ENCODE data around the gene TBX4.

The TBX4 gene

DNA sequence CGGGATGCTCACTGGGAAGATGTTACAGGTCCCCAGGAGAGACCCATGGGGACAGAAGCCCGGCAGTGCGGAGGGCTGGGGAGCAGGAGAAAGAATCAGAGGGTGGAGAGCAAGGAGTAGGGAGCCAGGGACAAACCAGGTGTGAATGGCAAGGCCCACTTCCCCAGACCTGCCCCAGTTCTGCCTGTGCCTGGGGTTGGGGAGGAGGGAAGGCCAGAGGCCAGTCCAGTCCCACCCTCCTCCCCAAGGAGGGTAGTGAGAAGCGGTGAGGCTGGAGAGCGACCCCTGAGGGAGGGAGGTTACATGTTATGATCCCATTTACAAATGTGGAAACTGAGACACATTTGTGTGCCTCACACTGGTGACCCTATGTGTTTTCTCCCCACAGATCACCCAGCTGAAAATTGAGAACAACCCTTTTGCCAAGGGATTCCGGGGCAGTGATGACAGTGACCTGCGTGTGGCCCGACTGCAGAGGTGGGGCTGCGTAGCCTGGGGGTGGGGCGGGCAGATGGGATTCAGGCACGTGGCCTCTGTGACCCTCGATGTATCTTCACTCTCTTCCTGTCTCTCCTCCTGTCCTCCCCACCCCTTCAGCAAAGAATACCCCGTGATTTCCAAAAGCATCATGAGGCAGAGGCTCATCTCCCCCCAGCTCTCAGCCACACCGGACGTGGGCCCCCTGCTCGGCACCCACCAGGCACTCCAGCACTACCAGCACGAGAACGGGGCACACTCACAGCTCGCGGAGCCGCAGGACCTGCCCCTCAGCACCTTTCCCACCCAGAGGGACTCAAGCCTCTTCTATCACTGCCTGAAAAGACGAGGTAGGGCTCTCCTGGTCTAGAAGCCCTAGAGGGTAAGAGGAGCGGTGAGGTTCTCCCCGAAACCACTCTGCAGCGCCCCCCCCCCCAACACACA, 27.5 kb downstream of the TBX4 start:
- H3K4me3 ChIP-seq (ENCODE audit: low read depth, low read length) = no peak overlapping the region
- H3K36me3 ChIP-seq = no peaks in the 10 kb centered on the region
- no peaks in the 10 kb centered on the region for H3K9me3 ChIP-seq (ENCODE audit: severe bottlenecking)
- no peak for DNase-seq
- H3K27ac ChIP-seq = no peak overlapping the region
- TF ChIP-seq, protein P1, sequence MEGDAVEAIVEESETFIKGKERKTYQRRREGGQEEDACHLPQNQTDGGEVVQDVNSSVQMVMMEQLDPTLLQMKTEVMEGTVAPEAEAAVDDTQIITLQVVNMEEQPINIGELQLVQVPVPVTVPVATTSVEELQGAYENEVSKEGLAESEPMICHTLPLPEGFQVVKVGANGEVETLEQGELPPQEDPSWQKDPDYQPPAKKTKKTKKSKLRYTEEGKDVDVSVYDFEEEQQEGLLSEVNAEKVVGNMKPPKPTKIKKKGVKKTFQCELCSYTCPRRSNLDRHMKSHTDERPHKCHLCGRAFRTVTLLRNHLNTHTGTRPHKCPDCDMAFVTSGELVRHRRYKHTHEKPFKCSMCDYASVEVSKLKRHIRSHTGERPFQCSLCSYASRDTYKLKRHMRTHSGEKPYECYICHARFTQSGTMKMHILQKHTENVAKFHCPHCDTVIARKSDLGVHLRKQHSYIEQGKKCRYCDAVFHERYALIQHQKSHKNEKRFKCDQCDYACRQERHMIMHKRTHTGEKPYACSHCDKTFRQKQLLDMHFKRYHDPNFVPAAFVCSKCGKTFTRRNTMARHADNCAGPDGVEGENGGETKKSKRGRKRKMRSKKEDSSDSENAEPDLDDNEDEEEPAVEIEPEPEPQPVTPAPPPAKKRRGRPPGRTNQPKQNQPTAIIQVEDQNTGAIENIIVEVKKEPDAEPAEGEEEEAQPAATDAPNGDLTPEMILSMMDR (IDR thresholded peaks at IDR 0.05; ENCODE audit: low read depth, low read length) = no peak
- no peaks in the 10 kb centered on the region for H3K27me3 ChIP-seq (ENCODE audit: insufficient read depth, low read depth, severe bottlenecking)

DNA sequence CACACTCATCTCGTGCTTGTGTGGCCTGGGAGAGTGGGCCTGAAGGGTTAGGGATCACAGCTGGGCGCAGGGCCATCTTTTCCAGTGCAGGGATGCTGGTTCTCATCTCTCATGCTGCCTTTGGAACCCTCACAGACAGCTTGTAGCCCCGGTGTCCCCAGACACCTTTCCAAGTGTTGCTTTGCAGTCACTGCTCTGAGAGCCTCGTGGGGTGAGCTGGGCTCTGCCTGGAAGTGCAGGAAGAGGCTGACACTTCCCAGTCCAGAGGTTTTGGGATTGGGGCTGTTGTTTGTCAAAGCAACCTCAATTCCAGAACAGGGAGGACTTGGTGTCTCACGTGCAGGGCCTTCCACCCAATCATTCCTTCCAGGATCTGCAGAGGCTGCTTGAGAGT, 28.2 kb downstream of the TBX4 start:
- Histone ChIP-seq H3K36me3 (no peaks in the 10 kb centered on the region), H3K27me3 (ENCODE audit: insufficient read depth, low read depth, severe bottlenecking) (no peaks in the 10 kb centered on the region), H3K27ac (no peak overlapping the region), H3K4me3 (ENCODE audit: low read depth, low read length) (no peak overlapping the region), H3K9me3 (ENCODE audit: severe bottlenecking) (no peaks in the 10 kb centered on the region)
- TF ChIP-seq, protein P1 (IDR thresholded peaks at IDR 0.05; ENCODE audit: low read depth, low read length) = no peak
- no peak for DNase-seq

DNA sequence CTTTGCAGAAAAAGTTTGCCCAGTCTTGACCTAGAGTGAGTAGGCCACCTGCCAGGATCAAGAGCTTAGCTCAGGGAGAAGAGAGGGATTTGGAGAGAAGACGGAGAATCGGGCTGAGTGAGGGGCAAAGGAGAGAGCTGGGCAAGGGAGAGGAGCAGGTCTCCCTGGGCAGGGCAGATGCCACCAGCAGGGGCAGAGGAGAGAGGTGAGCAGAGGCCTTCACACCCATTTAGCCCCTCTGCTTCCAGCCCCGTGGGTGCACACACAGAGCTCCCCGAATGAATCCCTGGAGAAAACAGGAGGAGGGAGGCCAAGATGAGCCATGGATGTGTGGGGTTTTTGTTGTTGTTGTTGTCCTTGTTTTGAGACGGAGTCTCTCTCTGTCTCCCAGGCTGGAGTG, 29.2 kb downstream of the TBX4 start:
- Histone ChIP-seq H3K27ac (no peak overlapping the region), H3K4me3 (ENCODE audit: low read depth, low read length) (no peak overlapping the region), H3K27me3 (ENCODE audit: insufficient read depth, low read depth, severe bottlenecking) (no peaks in the 10 kb centered on the region), H3K9me3 (ENCODE audit: severe bottlenecking) (no peaks in the 10 kb centered on the region), H3K36me3 (no peaks in the 10 kb centered on the region)
- no peak for DNase-seq
- TF ChIP-seq, protein P1 (IDR thresholded peaks at IDR 0.05; ENCODE audit: low read depth, low read length) = peak; percentile 41; the same call in 1 of the 2 replicates

DNA sequence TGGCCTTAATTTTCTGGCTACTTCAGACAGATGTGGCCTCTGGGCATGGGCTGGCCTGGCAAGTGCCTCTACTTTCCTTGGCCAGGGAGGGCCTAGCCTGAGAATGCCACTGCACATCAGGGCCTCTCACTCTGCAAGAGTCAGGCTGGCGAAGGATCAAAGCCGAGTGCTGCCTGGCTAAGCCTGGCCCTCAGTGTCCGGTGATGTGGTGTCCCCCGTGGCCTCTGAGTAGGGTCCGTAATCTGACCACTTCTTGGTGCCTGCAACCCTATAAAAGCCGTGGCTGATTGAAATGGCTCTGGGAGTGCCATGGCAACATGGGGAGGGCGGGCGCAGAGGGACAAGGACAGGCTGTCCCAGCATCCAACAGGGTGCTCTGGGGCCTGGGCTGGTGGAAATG, 30.2 kb downstream of the TBX4 start:
- Histone ChIP-seq H3K36me3 (no peaks in the 10 kb centered on the region), H3K4me3 (ENCODE audit: low read depth, low read length) (no peak overlapping the region), H3K27ac (no peak overlapping the region), H3K9me3 (ENCODE audit: severe bottlenecking) (no peaks in the 10 kb centered on the region), H3K27me3 (ENCODE audit: insufficient read depth, low read depth, severe bottlenecking) (no peaks in the 10 kb centered on the region)
- TF ChIP-seq, protein P1 (IDR thresholded peaks at IDR 0.05; ENCODE audit: low read depth, low read length) = no peak
- no peak for DNase-seq

DNA sequence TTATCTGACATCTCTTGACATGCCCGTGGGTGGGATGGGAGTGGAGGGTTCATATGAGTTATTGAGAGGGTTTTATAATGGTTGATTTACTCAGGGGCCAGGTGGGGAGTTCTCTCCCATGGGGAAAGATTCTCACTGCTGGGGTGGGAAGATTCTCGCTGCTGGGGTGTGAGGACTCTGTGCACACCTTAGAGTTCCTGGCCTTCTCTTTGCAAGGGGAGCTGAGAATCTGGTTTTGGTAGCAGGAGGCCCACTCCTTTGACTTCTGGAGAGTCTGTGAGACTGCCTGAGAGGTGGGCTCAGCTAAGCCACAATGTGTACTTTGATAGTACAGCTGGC, 31.5 kb downstream of the TBX4 start:
- TF ChIP-seq, protein P1 (IDR thresholded peaks at IDR 0.05; ENCODE audit: low read depth, low read length) = no peak
- H3K4me3 ChIP-seq (ENCODE audit: low read depth, low read length) = no peak overlapping the region
- no peaks in the 10 kb centered on the region for H3K36me3 ChIP-seq
- no peaks in the 10 kb centered on the region for H3K27me3 ChIP-seq (ENCODE audit: insufficient read depth, low read depth, severe bottlenecking)
- H3K9me3 ChIP-seq (ENCODE audit: severe bottlenecking) = no peaks in the 10 kb centered on the region
- DNase-seq = no peak
- no peak overlapping the region for H3K27ac ChIP-seq

DNA sequence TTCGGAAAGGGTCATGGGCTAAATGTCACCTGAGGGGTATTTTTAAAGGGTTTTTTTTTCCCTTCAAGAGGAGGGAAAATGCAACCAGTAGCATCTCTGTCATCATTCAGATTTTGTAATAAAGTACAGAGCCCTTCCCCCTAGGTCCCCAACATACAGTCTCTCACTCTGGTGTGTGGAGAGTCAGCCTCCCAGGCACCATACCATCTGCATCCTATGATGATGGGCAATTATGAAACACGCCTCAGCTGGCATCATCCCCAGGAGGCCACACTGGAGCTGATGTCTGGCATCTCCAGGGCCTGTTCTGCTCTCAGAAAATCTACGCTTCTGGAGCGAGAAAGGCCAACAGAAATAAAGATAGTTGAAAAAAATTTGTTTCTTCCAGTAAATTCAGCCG, 32.0 kb downstream of the TBX4 start:
- no peaks in the 10 kb centered on the region for H3K9me3 ChIP-seq (ENCODE audit: severe bottlenecking)
- no peaks in the 10 kb centered on the region for H3K27me3 ChIP-seq (ENCODE audit: insufficient read depth, low read depth, severe bottlenecking)
- no peak overlapping the region for H3K4me3 ChIP-seq (ENCODE audit: low read depth, low read length)
- H3K36me3 ChIP-seq = no peaks in the 10 kb centered on the region
- H3K27ac ChIP-seq = no peak overlapping the region
- no peak for DNase-seq
- TF ChIP-seq, protein P1 (IDR thresholded peaks at IDR 0.05; ENCODE audit: low read depth, low read length) = no peak

Data from WERI-Rb-1 (cell line).